PC-9 (cell line): ENCODE results near the gene HHIPL1. TPM values are rescaled to one million over a fixed set of nuclear protein-coding genes. Genes with fewer than 3 reads are reported as not detected.

ENCODE experiments used
- BruUV-seq: library from RNA; stranded (reverse); fragments of 400-500 nt; replicated peaks from 2 replicates; lab custom pipeline; 2021; lab: Mats Ljungman, UMichigan
- CTCF ChIA-PET: fragments of 300-600 bp; sonication (Branson Sonifier 250); formaldehyde crosslinking; loops from one replicate; lab custom pipeline; 2022; ENCODE audit warnings: antibody characterized with exemption; lab: Charles Lee
- POLR2A ChIA-PET: fragments of 300-600 bp; sonication (Branson Sonifier 250); formaldehyde crosslinking; loops from one replicate; lab custom pipeline; 2022; ENCODE audit warnings: antibody characterized with exemption; ENCODE audit not compliant: unreplicated experiment; lab: Charles Lee
- DNase-seq, 2 experiments: peaks; one replicate each; pipeline versions ENCODE4 v3.0.0 to v3.0.0-alpha.2; 2015 to 2022; ENCODE audit warnings: mixed read lengths in 1 of 2
- H2AFZ ChIP-seq: fragments of 200-600 bp; sonication (generic); 2 replicates; pipeline ENCODE4 v1.8.1; 2017; ENCODE audit warnings: antibody characterized with exemption
- H3F3A ChIP-seq: fragments of 200-600 bp; sonication (generic); 2 replicates; pipeline ENCODE4 v1.8.1; 2017; ENCODE audit warnings: antibody characterized with exemption, mild to moderate bottlenecking, low read depth; ENCODE audit not compliant: insufficient read depth
- H3K27ac ChIP-seq: fragments of 200-600 bp; sonication (generic); 2 replicates; pipeline ENCODE4 v1.6.1; 2016; ENCODE audit warnings: mixed run types
- H3K27me3 ChIP-seq: fragments of 200-600 bp; sonication (generic); 2 replicates; pipeline ENCODE4 v1.6.1; 2016; ENCODE audit warnings: low read depth, mixed run types; ENCODE audit not compliant: insufficient read depth
- H3K36me3 ChIP-seq: fragments of 200-600 bp; sonication (generic); 2 replicates; pipeline ENCODE4 v1.6.1; 2016; ENCODE audit warnings: low read depth, mixed run types
- H3K4me1 ChIP-seq: fragments of 200-600 bp; sonication (generic); replicated peaks from 2 replicates; pipeline ENCODE4 v1.6.1; 2016; ENCODE audit warnings: mixed run types; ENCODE audit not compliant: insufficient read depth
- H3K4me2 ChIP-seq: fragments of 200-600 bp; sonication (generic); 2 replicates; pipeline ENCODE4 v1.6.1; 2017; ENCODE audit warnings: mixed run types
- H3K4me3 ChIP-seq: fragments of 200-600 bp; sonication (generic); 2 replicates; pipeline ENCODE4 v1.6.1; 2016; ENCODE audit warnings: mixed run types
- H3K79me2 ChIP-seq: fragments of 200-600 bp; sonication (generic); 2 replicates; pipeline ENCODE4 v1.6.1; 2017; ENCODE audit warnings: low read depth, mixed run types
- H3K9me2 ChIP-seq: fragments of 200-600 bp; sonication (generic); 2 replicates; pipeline ENCODE4 v1.8.1; 2017; ENCODE audit warnings: mild to moderate bottlenecking; ENCODE audit not compliant: insufficient read depth
- H3K9me3 ChIP-seq: fragments of 200-600 bp; sonication (generic); 2 replicates; pipeline ENCODE4 v1.8.1; 2016; ENCODE audit warnings: low read depth; ENCODE audit not compliant: insufficient read depth
- H4K20me1 ChIP-seq: fragments of 200-600 bp; sonication (generic); 2 replicates; pipeline ENCODE4 v1.8.1; 2017; ENCODE audit not compliant: insufficient read depth
- CTCF ChIP-seq: fragments of 200-600 bp; sonication (generic); conservative IDR thresholded peaks from 2 replicates; pipeline ENCODE4 v1.6.1; 2017; ENCODE audit warnings: mixed run types, antibody characterized with exemption, mild to moderate bottlenecking, moderate library complexity
- EZH2 ChIP-seq: fragments of 200-600 bp; sonication (generic); IDR thresholded peaks from 2 replicates; pipeline ENCODE4 v1.8.0; 2017; ENCODE audit warnings: antibody characterized with exemption, low read depth
- intact Hi-C: fragments of 100-400 bp; cut with micrococcal nuclease; formaldehyde crosslinking; loops from one replicate; pipeline ENCODE4 v1.10.0; 2022; ENCODE audit not compliant: unreplicated experiment
- total RNA-seq: library from RNA; stranded (reverse); gene quantifications from 2 replicates; pipeline ENCODE4 v1.2.3, GENCODE V29; 2021

HHIPL1 gene
- total RNA-seq, 1 experiment from 2014 or later: 0.28 TPM

GRCh38 chr14:99633141-99633540 lies 11.8 kb upstream of the HHIPL1 start:
- H3K27ac ChIP-seq: no peak overlapping the region
- H3K9me2 ChIP-seq: no peaks in the 10 kb centered on the region
- no peaks in the 10 kb centered on the region for H3K79me2 ChIP-seq
- no peak overlapping the region for H2AFZ ChIP-seq
- CTCF ChIA-PET: no interaction called here
- POLR2A ChIA-PET: no interaction called here
- no peaks in the 10 kb centered on the region for H3K4me1 ChIP-seq
- H3K27me3 ChIP-seq: no peaks in the 10 kb centered on the region
- no peak for TF ChIP-seq CTCF
- no peak for TF ChIP-seq EZH2
- BruUV-seq: no TSS peak
- no peaks in the 10 kb centered on the region for H3K36me3 ChIP-seq
- intact Hi-C loops: no loop called here
- no peak overlapping the region for H3K4me3 ChIP-seq
- no peaks in the 10 kb centered on the region for H4K20me1 ChIP-seq
- H3K9me3 ChIP-seq: no peaks in the 10 kb centered on the region
- no peak overlapping the region for H3K4me2 ChIP-seq
- DNase-seq: no peak
- H3F3A ChIP-seq: no peaks in the 10 kb centered on the region

GRCh38 chr14:99633918-99634317 lies 11.0 kb upstream of the HHIPL1 start:
- H3K4me3 ChIP-seq: no peak overlapping the region
- no peaks in the 10 kb centered on the region for H3K9me2 ChIP-seq
- no peaks in the 10 kb centered on the region for H3F3A ChIP-seq
- no peaks in the 10 kb centered on the region for H3K9me3 ChIP-seq
- H3K36me3 ChIP-seq: no peaks in the 10 kb centered on the region
- no peak overlapping the region for H3K27ac ChIP-seq
- no peak for DNase-seq
- POLR2A ChIA-PET: no interaction called here
- no peak for TF ChIP-seq EZH2
- no peak for TF ChIP-seq CTCF
- no peaks in the 10 kb centered on the region for H4K20me1 ChIP-seq
- CTCF ChIA-PET: no interaction called here
- intact Hi-C loops: no loop called here
- H2AFZ ChIP-seq: no peak overlapping the region
- no peak overlapping the region for H3K4me2 ChIP-seq
- no peaks in the 10 kb centered on the region for H3K4me1 ChIP-seq
- H3K79me2 ChIP-seq: no peaks in the 10 kb centered on the region
- no TSS peak for BruUV-seq
- H3K27me3 ChIP-seq: no peaks in the 10 kb centered on the region

GRCh38 chr14:99634443-99634842 lies 10.5 kb upstream of the HHIPL1 start:
- Histone ChIP-seq H3K27ac (no peak overlapping the region), H3K9me3 (no peaks in the 10 kb centered on the region), H3K36me3 (no peaks in the 10 kb centered on the region), H3K9me2 (no peaks in the 10 kb centered on the region), H2AFZ (no peak overlapping the region), H4K20me1 (no peaks in the 10 kb centered on the region), H3K79me2 (no peaks in the 10 kb centered on the region), H3K4me2 (no peak overlapping the region), H3K4me1 (no peaks in the 10 kb centered on the region), H3K4me3 (no peak overlapping the region), H3K27me3 (no peaks in the 10 kb centered on the region), H3F3A (no peaks in the 10 kb centered on the region)
- BruUV-seq: no TSS peak
- POLR2A ChIA-PET: no interaction called here
- DNase-seq: no peak
- intact Hi-C loops: no loop called here
- TF ChIP-seq CTCF (no peak), EZH2 (no peak)
- CTCF ChIA-PET: no interaction called here
